ENCODE results near the gene GAPDHS. TPM values are rescaled to one million over a fixed set of nuclear protein-coding genes. Genes with fewer than 3 reads are reported as not detected.

The GAPDHS gene
- total RNA-seq, 1 experiment from 2014 or later = not detected

GRCh38 chr19:35590875-35591274, 57.6 kb downstream of the GAPDHS start:
- H2AFZ ChIP-seq (ENCODE audit: low read length) = no peak overlapping the region
- H3K9me3 ChIP-seq (ENCODE audit: low read length) = no peaks in the 10 kb centered on the region
- H3K27ac ChIP-seq (ENCODE audit: low read length) = no peak overlapping the region
- H3K36me3 ChIP-seq (ENCODE audit: insufficient read depth, low read length) = no peaks in the 10 kb centered on the region
- no peak overlapping the region for H3K4me3 ChIP-seq (ENCODE audit: low read length)
- no peak overlapping the region for H3K4me2 ChIP-seq (ENCODE audit: low read depth, low read length, poor library complexity, severe bottlenecking)
- no peaks in the 10 kb centered on the region for H3K27me3 ChIP-seq (ENCODE audit: low read length)
- no peaks in the 10 kb centered on the region for H3K9me2 ChIP-seq (replicated peaks; ENCODE audit: insufficient read depth, low read length)
- no peaks in the 10 kb centered on the region for H3K4me1 ChIP-seq (ENCODE audit: low read length)
- no peaks in the 10 kb centered on the region for H3K79me2 ChIP-seq (ENCODE audit: low read length)
- no peaks in the 10 kb centered on the region for H4K20me1 ChIP-seq (ENCODE audit: insufficient read depth, low read depth, low read length)
- no peak for DNase-seq
- no peak overlapping the region for H3K9ac ChIP-seq (ENCODE audit: low read length)

- Histone ChIP-seq H2AFZ (ENCODE audit: low read length) (no peak overlapping the region), H3K9me3 (ENCODE audit: low read length) (no peaks in the 10 kb centered on the region), H3K4me1 (ENCODE audit: low read length) (no peaks in the 10 kb centered on the region), H4K20me1 (ENCODE audit: insufficient read depth, low read depth, low read length) (no peaks in the 10 kb centered on the region), H3K9ac (ENCODE audit: low read length) (no peak overlapping the region), H3K9me2 (replicated peaks; ENCODE audit: insufficient read depth, low read length) (no peaks in the 10 kb centered on the region), H3K27me3 (ENCODE audit: low read length) (no peaks in the 10 kb centered on the region), H3K36me3 (ENCODE audit: insufficient read depth, low read length) (no peaks in the 10 kb centered on the region), H3K4me2 (ENCODE audit: low read depth, low read length, poor library complexity, severe bottlenecking) (no peak overlapping the region), H3K4me3 (ENCODE audit: low read length) (no peak overlapping the region), H3K79me2 (ENCODE audit: low read length) (no peaks in the 10 kb centered on the region), H3K27ac (ENCODE audit: low read length) (no peak overlapping the region)
- DNase-seq = peak; percentile 77
Observed at GRCh38 chr19:35592226-35592625, 59.0 kb downstream of the GAPDHS start.

Other genes with a start within 250 kb of the GAPDHS start
- 0.36 TPM in 1 of 2 replicates, not detected in the other for gene MAG, start 241.3 kb upstream of the GAPDHS start, total RNA-seq (2014; rRNA removed; shearing (Covaris generic); ENCODE audit: low replicate concordance)
- 454 and 602 TPM in 2 replicates for gene CD22, start 204.3 kb upstream of the GAPDHS start, total RNA-seq (2014; rRNA removed; shearing (Covaris generic); ENCODE audit: low replicate concordance)
- 0.34 and 2.0 TPM in 2 replicates for gene FFAR1, start 185.6 kb upstream of the GAPDHS start, total RNA-seq (2014; rRNA removed; shearing (Covaris generic); ENCODE audit: low replicate concordance)
- gene FFAR3, start 175.0 kb upstream of the GAPDHS start, total RNA-seq (2014; rRNA removed; shearing (Covaris generic); ENCODE audit: low replicate concordance) = not detected in 2 replicates
- gene GPR42, start 162.4 kb upstream of the GAPDHS start, total RNA-seq (2014; rRNA removed; shearing (Covaris generic); ENCODE audit: low replicate concordance) = not detected in 2 replicates
- gene FFAR2, start 85.2 kb upstream of the GAPDHS start, total RNA-seq (2014; rRNA removed; shearing (Covaris generic); ENCODE audit: low replicate concordance) = not detected in 2 replicates
- not detected in 2 replicates for gene KRTDAP, start 43.0 kb upstream of the GAPDHS start, total RNA-seq (2014; rRNA removed; shearing (Covaris generic); ENCODE audit: low replicate concordance)
- 5.0 and 9.3 TPM in 2 replicates for gene DMKN, start 19.8 kb upstream of the GAPDHS start, total RNA-seq (2014; rRNA removed; shearing (Covaris generic); ENCODE audit: low replicate concordance)
- 0.25 TPM in 1 of 2 replicates, not detected in the other for gene SBSN, start 5.1 kb upstream of the GAPDHS start, total RNA-seq (2014; rRNA removed; shearing (Covaris generic); ENCODE audit: low replicate concordance)
- 125 and 126 TPM in 2 replicates for gene TMEM147, start 12.2 kb downstream of the GAPDHS start, total RNA-seq (2014; rRNA removed; shearing (Covaris generic); ENCODE audit: low replicate concordance)
- gene ATP4A, start 30.2 kb downstream of the GAPDHS start, total RNA-seq (2014; rRNA removed; shearing (Covaris generic); ENCODE audit: low replicate concordance) = 0.37 and 0.40 TPM in 2 replicates
- not detected in 2 replicates for gene PMIS2, start 52.7 kb downstream of the GAPDHS start, total RNA-seq (2014; rRNA removed; shearing (Covaris generic); ENCODE audit: low replicate concordance)
- 12.5 and 26.2 TPM in 2 replicates for gene HAUS5, start 79.3 kb downstream of the GAPDHS start, total RNA-seq (2014; rRNA removed; shearing (Covaris generic); ENCODE audit: low replicate concordance)
- gene RBM42, start 95.6 kb downstream of the GAPDHS start, total RNA-seq (2014; rRNA removed; shearing (Covaris generic); ENCODE audit: low replicate concordance) = 36.9 and 82.1 TPM in 2 replicates
- gene ETV2, start 108.3 kb downstream of the GAPDHS start, total RNA-seq (2014; rRNA removed; shearing (Covaris generic); ENCODE audit: low replicate concordance) = 0.54 and 0.75 TPM in 2 replicates
- gene COX6B1, start 114.9 kb downstream of the GAPDHS start, total RNA-seq (2014; rRNA removed; shearing (Covaris generic); ENCODE audit: low replicate concordance) = 445 and 611 TPM in 2 replicates
- gene UPK1A, start 133.1 kb downstream of the GAPDHS start, total RNA-seq (2014; rRNA removed; shearing (Covaris generic); ENCODE audit: low replicate concordance) = not detected in 2 replicates
- not detected in 2 replicates for gene ZBTB32, start 171.1 kb downstream of the GAPDHS start, total RNA-seq (2014; rRNA removed; shearing (Covaris generic); ENCODE audit: low replicate concordance)
- 15.3 and 21.4 TPM in 2 replicates for gene KMT2B, start 184.5 kb downstream of the GAPDHS start, total RNA-seq (2014; rRNA removed; shearing (Covaris generic); ENCODE audit: low replicate concordance)
- 1.5 and 15.2 TPM in 2 replicates for gene IGFLR1, start 209.0 kb downstream of the GAPDHS start, total RNA-seq (2014; rRNA removed; shearing (Covaris generic); ENCODE audit: low replicate concordance)
- 31.7 and 50.4 TPM in 2 replicates for gene U2AF1L4, start 212.0 kb downstream of the GAPDHS start, total RNA-seq (2014; rRNA removed; shearing (Covaris generic); ENCODE audit: low replicate concordance)
- gene PSENEN, start 212.2 kb downstream of the GAPDHS start, total RNA-seq (2014; rRNA removed; shearing (Covaris generic); ENCODE audit: low replicate concordance) = 47.7 and 112 TPM in 2 replicates
- gene LIN37, start 215.1 kb downstream of the GAPDHS start, total RNA-seq (2014; rRNA removed; shearing (Covaris generic); ENCODE audit: low replicate concordance) = 5.9 and 12.4 TPM in 2 replicates
- 0.18 and 1.5 TPM in 2 replicates for gene HSPB6, start 223.6 kb downstream of the GAPDHS start, total RNA-seq (2014; rRNA removed; shearing (Covaris generic); ENCODE audit: low replicate concordance)
- 16.6 and 17.5 TPM in 2 replicates for gene PROSER3, start 224.7 kb downstream of the GAPDHS start, total RNA-seq (2014; rRNA removed; shearing (Covaris generic); ENCODE audit: low replicate concordance)
- gene ARHGAP33, start 242.1 kb downstream of the GAPDHS start, total RNA-seq (2014; rRNA removed; shearing (Covaris generic); ENCODE audit: low replicate concordance) = 5.8 and 12.3 TPM in 2 replicates